Left ventricle myocardium superior (tissue), 1 donor: Measurements from ENCODE around the gene FBXL19. TPM values are rescaled to one million over a fixed set of nuclear protein-coding genes. Genes with fewer than 3 reads are reported as not detected.

Experiments
- ATAC-seq: fragments of 200-7000 bp; cut with Tn5 transposase; one replicate; pipeline ENCODE4 v1.9.1; 2020; ENCODE audit warnings: mild to moderate bottlenecking, moderate library complexity
- DNase-seq: peaks from one replicate; pipeline ENCODE4 v3.0.0-alpha.2; 2020
- intact Hi-C: fragments of 100-400 bp; cut with micrococcal nuclease; formaldehyde crosslinking; loops from one replicate; pipeline ENCODE4 v1.11.0; 2022
- total RNA-seq: library from RNA; stranded (reverse); fragmentation: NEBNext Ultra II Directional; extraction: Animal tissue kit (Norgen Biotek cat#: 25700); gene quantifications from one replicate; pipeline ENCODE4 v1.2.1, GENCODE V29; 2021
- donor health status: DM: no; HTN: yes; CAD: no; lungs with severe emphysema.

Gene FBXL19
- total RNA-seq, 1 donor from 2014 or later = 5.7 TPM

GRCh38 chr16:30920891-30921290, 2.5 kb upstream of the FBXL19 start:
- ATAC-seq (no peak), DNase-seq (no peak)
- intact Hi-C loops = no loop called here

- ATAC-seq (no peak), DNase-seq (no peak)
- intact Hi-C loops = no loop called here
These were observed 2.0 kb upstream of the FBXL19 start for GRCh38 chr16:30921459-30921747.

- DNase-seq (peak; percentile 90), ATAC-seq (peak; percentile 26)
- intact Hi-C loops = no loop called here
These were observed 1.5 kb upstream of the FBXL19 start for GRCh38 chr16:30921748-30922419.

- intact Hi-C loops = no loop called here
- peak; percentile 83 for ATAC-seq
- DNase-seq = peak; percentile 99
These were observed 882 bp upstream of the FBXL19 start for GRCh38 chr16:30922420-30922959.

- ATAC-seq (peak; percentile 81), DNase-seq (peak; percentile 99)
- intact Hi-C loops = no loop called here
These were observed 324 bp upstream of the FBXL19 start for GRCh38 chr16:30922960-30923535.

GRCh38 chr16:30924076-30924912, 922 bp downstream of the FBXL19 start:
- DNase-seq (peak; percentile 54), ATAC-seq (no peak)
- intact Hi-C loops = no loop called here

GRCh38 chr16:30924913-30925631, 1.7 kb downstream of the FBXL19 start:
- intact Hi-C loops = no loop called here
- ATAC-seq = no peak
- no peak for DNase-seq

GRCh38 chr16:30925632-30925987, 2.2 kb downstream of the FBXL19 start:
- intact Hi-C loops = no loop called here
- DNase-seq (no peak), ATAC-seq (no peak)

GRCh38 chr16:30925995-30926811, 2.8 kb downstream of the FBXL19 start:
- DNase-seq = no peak
- intact Hi-C loops = no loop called here
- no peak for ATAC-seq

- DNase-seq = no peak
- ATAC-seq = no peak
- intact Hi-C loops = no loop called here
These were observed 3.8 kb downstream of the FBXL19 start for GRCh38 chr16:30926937-30927788.

GRCh38 chr16:30927789-30928378, 4.5 kb downstream of the FBXL19 start:
- peak; percentile 52 for DNase-seq
- ATAC-seq = peak; percentile 31
- intact Hi-C loops = no loop called here

GRCh38 chr16:30928390-30928789, 5.0 kb downstream of the FBXL19 start:
- no peak for ATAC-seq
- intact Hi-C loops = no loop called here
- DNase-seq = no peak

- no peak for DNase-seq
- ATAC-seq = no peak
- intact Hi-C loops = no loop called here
These were observed 5.8 kb downstream of the FBXL19 start for GRCh38 chr16:30929167-30929566.

- DNase-seq (no peak), ATAC-seq (no peak)
- intact Hi-C loops = no loop called here
These were observed 6.8 kb downstream of the FBXL19 start for GRCh38 chr16:30930160-30930571.

- peak; percentile 41 for ATAC-seq
- DNase-seq = no peak
- intact Hi-C loops = no loop called here
These were observed 7.8 kb downstream of the FBXL19 start for GRCh38 chr16:30931068-30931650.

GRCh38 chr16:30934827-30935557, 11.6 kb downstream of the FBXL19 start:
- no peak for ATAC-seq

GRCh38 chr16:30937692-30938091, 14.3 kb downstream of the FBXL19 start:
- no peak for ATAC-seq
- intact Hi-C loops = no loop called here
- DNase-seq = no peak

More at GRCh38 chr16:30934827-30935557, 11.6 kb downstream of the FBXL19 start:
- intact Hi-C loops = no loop called here
- DNase-seq = peak; percentile 57
